Effector memory CD4-positive, alpha-beta T cell (primary cell): Measurements from ENCODE around the gene SLC9C2.
"Not testable (repeated sequence)": the region's sequence is repeated elsewhere in the genome, so short reads cannot be mapped to it uniquely, and the experiment has no call there.

ENCODE experiments used
- DNase-seq, 3 donors: peaks; one replicate each; pipeline ENCODE4 v3.0.0-alpha.2; 2020
- H3K27ac ChIP-seq: 2 replicates; pipeline ENCODE4 v1.7.0; 2013; ENCODE audit warnings: mild to moderate bottlenecking, low read length, moderate library complexity; ENCODE audit not compliant: insufficient read depth, poor library complexity, severe bottlenecking
- H3K27me3 ChIP-seq: replicated peaks from 2 replicates; pipeline ENCODE4 v1.7.0; 2013; ENCODE audit warnings: mild to moderate bottlenecking, low read length; ENCODE audit not compliant: insufficient read depth, control insufficient read depth, poor library complexity, severe bottlenecking
- H3K36me3 ChIP-seq: 2 replicates; pipeline ENCODE4 v1.7.0; 2013; ENCODE audit warnings: mild to moderate bottlenecking, low read length, moderate library complexity; ENCODE audit not compliant: control insufficient read depth, insufficient read depth
- H3K4me1 ChIP-seq: 2 replicates; pipeline ENCODE4 v1.7.0; 2013; ENCODE audit warnings: low read length, mild to moderate bottlenecking; ENCODE audit not compliant: control insufficient read depth, insufficient read depth, poor library complexity, severe bottlenecking
- H3K4me3 ChIP-seq: 2 replicates; pipeline ENCODE4 v1.7.0; 2013; ENCODE audit warnings: low read length, low read depth, mild to moderate bottlenecking; ENCODE audit not compliant: insufficient read depth, poor library complexity, severe bottlenecking
- H3K9me3 ChIP-seq: 2 replicates; pipeline ENCODE4 v1.7.0; 2013; ENCODE audit warnings: mild to moderate bottlenecking, low read length, moderate library complexity; ENCODE audit not compliant: control insufficient read depth

Gene SLC9C2

DNA sequence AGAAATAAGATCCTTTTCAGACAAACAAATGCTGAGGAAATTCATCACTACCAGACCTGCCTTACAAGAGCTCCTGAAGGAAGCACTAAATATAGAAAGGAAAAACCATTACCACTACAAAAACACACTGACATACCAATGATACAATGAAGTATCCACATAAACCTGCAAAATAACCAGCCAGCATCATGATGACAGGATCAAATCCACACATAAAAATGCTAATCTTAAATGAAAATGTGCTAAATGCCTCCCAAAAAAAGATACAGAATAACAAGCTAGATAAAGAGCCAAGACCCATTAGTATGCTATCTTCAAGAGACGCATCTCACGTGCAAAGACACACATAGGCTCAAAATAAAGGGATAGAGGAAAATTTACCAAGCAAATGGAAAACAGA, 140.2 kb downstream of the SLC9C2 start:
- not testable (repeated sequence) for DNase-seq

GRCh38 chr1:173459885-173460284, 143.0 kb downstream of the SLC9C2 start:
- DNase-seq = no peak
- Histone ChIP-seq H3K4me1 (no peaks in the 10 kb centered on the region), H3K4me3 (no peak overlapping the region), H3K27ac (no peak overlapping the region), H3K27me3 (no peaks in the 10 kb centered on the region), H3K36me3 (peaks cover 5% of the 10 kb centered on the region), H3K9me3 (no peaks in the 10 kb centered on the region)

More for the DNA sequence above, 140.2 kb downstream of the SLC9C2 start:
- not testable (repeated sequence) for H3K4me1 ChIP-seq, H3K27ac ChIP-seq, H3K4me3 ChIP-seq, H3K36me3 ChIP-seq, H3K9me3 ChIP-seq, H3K27me3 ChIP-seq

GRCh38 chr1:173454966-173455524, 147.8 kb downstream of the SLC9C2 start:
- Histone ChIP-seq H3K4me1 (no peaks in the 10 kb centered on the region), H3K36me3 (no peaks in the 10 kb centered on the region), H3K9me3 (no peaks in the 10 kb centered on the region), H3K27me3 (no peaks in the 10 kb centered on the region), H3K4me3 (no peak overlapping the region), H3K27ac (no peak overlapping the region)
- DNase-seq = no peak

- Histone ChIP-seq H3K4me3 (no peak overlapping the region), H3K9me3 (no peaks in the 10 kb centered on the region), H3K36me3 (no peaks in the 10 kb centered on the region), H3K27ac (no peak overlapping the region), H3K4me1 (no peaks in the 10 kb centered on the region), H3K27me3 (no peaks in the 10 kb centered on the region)
- no peak for DNase-seq
Observed at GRCh38 chr1:173453982-173454381, 148.9 kb downstream of the SLC9C2 start.

GRCh38 chr1:173451981-173452380, 150.9 kb downstream of the SLC9C2 start:
- Histone ChIP-seq H3K27me3 (no peaks in the 10 kb centered on the region), H3K36me3 (no peaks in the 10 kb centered on the region), H3K9me3 (peaks cover 2% of the 10 kb centered on the region), H3K27ac (no peak overlapping the region), H3K4me1 (no peaks in the 10 kb centered on the region), H3K4me3 (no peak overlapping the region)
- DNase-seq = no peak
